ENCODE measurements around the gene RASA3. TPM values are rescaled to one million over a fixed set of nuclear protein-coding genes. Genes with fewer than 3 reads are reported as not detected.

The RASA3 gene
- total RNA-seq, 1 experiment from 2014 or later = 0.95 TPM

DNA sequence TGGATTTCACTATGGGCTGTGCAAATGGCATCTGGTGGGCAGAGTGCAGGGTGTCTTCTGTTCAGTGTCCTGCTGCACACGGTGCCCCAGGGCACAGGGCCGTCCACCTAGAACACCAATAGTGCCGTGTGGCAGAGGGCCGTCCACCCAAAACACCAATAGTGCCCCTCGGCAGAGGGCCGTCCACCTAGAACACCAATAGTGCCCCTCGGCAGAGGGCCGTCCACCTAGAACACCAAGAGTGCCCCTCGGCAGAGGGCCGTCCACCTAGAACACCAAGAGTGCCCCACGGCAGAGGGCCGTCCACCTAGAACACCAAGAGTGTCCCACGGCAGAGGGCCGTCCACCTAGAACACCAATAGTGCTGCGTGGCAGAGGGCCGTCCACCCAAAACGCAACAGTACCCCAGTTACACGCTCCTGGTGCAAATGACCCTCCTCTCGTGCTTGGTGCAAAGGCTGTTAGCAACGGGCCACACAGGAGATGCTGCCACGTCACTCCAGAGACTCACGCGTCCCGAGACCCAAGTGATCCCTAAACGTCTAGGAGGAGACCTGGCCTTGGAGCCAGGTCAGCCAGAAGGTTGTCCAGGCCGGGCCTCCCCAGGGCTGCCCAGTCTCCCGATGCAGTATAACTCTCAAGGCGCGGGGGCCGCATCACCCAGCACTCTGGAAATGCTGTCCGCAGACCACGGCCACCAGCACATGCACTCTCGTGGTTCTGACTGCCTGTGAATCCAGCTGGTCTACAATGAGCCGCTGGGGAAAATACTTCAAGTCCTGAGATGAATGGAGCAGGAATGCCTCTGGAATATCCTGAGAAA lies 51.5 kb downstream of the RASA3 start:
- no peak overlapping the region for H3K27ac Mint-ChIP-seq (ENCODE audit: unreplicated experiment)
- no peaks in the 10 kb centered on the region for H3K27me3 ChIP-seq (replicated peaks; ENCODE audit: control insufficient read depth, insufficient read depth, low read length)
- ChIA-PET CTCF (no interaction called here), POLR2A (no interaction called here)
- no peaks in the 10 kb centered on the region for H3K36me3 ChIP-seq (ENCODE audit: control insufficient read depth, insufficient read depth, low read length)
- intact Hi-C loops (cut with micrococcal nuclease; ENCODE audit: unreplicated experiment) = no loop called here
- H3K27me3 Mint-ChIP-seq (ENCODE audit: insufficient read depth, unreplicated experiment) = no peaks in the 10 kb centered on the region
- BruUV-seq (replicated peaks) = no TSS peak
- no peaks in the 10 kb centered on the region for H3K9me3 Mint-ChIP-seq (ENCODE audit: unreplicated experiment)
- H3K4me3 Mint-ChIP-seq (ENCODE audit: unreplicated experiment) = no peak overlapping the region
- no peaks in the 10 kb centered on the region for H3K4me1 Mint-ChIP-seq (ENCODE audit: low read depth, unreplicated experiment)
- peaks cover 6% of the 10 kb centered on the region for H3K36me3 Mint-ChIP-seq (ENCODE audit: insufficient read depth, unreplicated experiment)
- no peaks in the 10 kb centered on the region for H3K4me1 ChIP-seq
- TF ChIP-seq CTCF (IDR thresholded peaks at IDR 0.05; ENCODE audit: insufficient read depth in 1 of 2, low read depth in 1 of 2, low read length in 1 of 2, severe bottlenecking in 1 of 2, unreplicated experiment in 1 of 2) = no peak
- H3K9me3 ChIP-seq = no peaks in the 10 kb centered on the region
- DNase-seq = peak in 1 of 2 experiments; percentile 31
- H3K4me3 ChIP-seq (ENCODE audit: low read depth, low read length) = no peak overlapping the region

- Mint-ChIP-seq H3K27me3 (ENCODE audit: insufficient read depth, unreplicated experiment) (no peaks in the 10 kb centered on the region), H3K36me3 (ENCODE audit: insufficient read depth, unreplicated experiment) (peaks cover 6% of the 10 kb centered on the region), H3K27ac (ENCODE audit: unreplicated experiment) (no peak overlapping the region), H3K4me3 (ENCODE audit: unreplicated experiment) (no peak overlapping the region), H3K9me3 (ENCODE audit: unreplicated experiment) (no peaks in the 10 kb centered on the region), H3K4me1 (ENCODE audit: low read depth, unreplicated experiment) (no peaks in the 10 kb centered on the region)
- H3K9me3 ChIP-seq = no peaks in the 10 kb centered on the region
- no peak for TF ChIP-seq CTCF (IDR thresholded peaks at IDR 0.05; ENCODE audit: insufficient read depth in 1 of 2, low read depth in 1 of 2, low read length in 1 of 2, severe bottlenecking in 1 of 2, unreplicated experiment in 1 of 2)
- no peak overlapping the region for H3K4me3 ChIP-seq (ENCODE audit: low read depth, low read length)
- intact Hi-C loops (cut with micrococcal nuclease; ENCODE audit: unreplicated experiment) = no loop called here
- H3K4me1 ChIP-seq = no peaks in the 10 kb centered on the region
- no TSS peak for BruUV-seq (replicated peaks)
- DNase-seq = peak in 1 of 2 experiments; percentile 32
- CTCF ChIA-PET = no interaction called here
- no peaks in the 10 kb centered on the region for H3K36me3 ChIP-seq (ENCODE audit: control insufficient read depth, insufficient read depth, low read length)
- POLR2A ChIA-PET = no interaction called here
- no peaks in the 10 kb centered on the region for H3K27me3 ChIP-seq (replicated peaks; ENCODE audit: control insufficient read depth, insufficient read depth, low read length)
Observed at GRCh38 chr13:114079601-114080536, 52.6 kb downstream of the RASA3 start.
